GM21576 (cell line): Measurements from ENCODE around the gene KCNRG.
A peak's percentile ranks its signal among the peaks of the same experiment; 100 is the strongest.
"Not testable (repeated sequence)": the region's sequence is repeated elsewhere in the genome, so short reads cannot be mapped to it uniquely, and the experiment has no call there.

Experiments used
- ATAC-seq: cut with Tn5 transposase; IDR thresholded peaks from one replicate; pipeline ENCODE4 v1.9.1; 2021; ENCODE audit warnings: mild to moderate bottlenecking, moderate library complexity; ENCODE audit not compliant: unreplicated experiment

Gene KCNRG

GRCh38 chr13:50011461-50011860 is 3.8 kb upstream of the KCNRG start:
- no peak for ATAC-seq

DNA sequence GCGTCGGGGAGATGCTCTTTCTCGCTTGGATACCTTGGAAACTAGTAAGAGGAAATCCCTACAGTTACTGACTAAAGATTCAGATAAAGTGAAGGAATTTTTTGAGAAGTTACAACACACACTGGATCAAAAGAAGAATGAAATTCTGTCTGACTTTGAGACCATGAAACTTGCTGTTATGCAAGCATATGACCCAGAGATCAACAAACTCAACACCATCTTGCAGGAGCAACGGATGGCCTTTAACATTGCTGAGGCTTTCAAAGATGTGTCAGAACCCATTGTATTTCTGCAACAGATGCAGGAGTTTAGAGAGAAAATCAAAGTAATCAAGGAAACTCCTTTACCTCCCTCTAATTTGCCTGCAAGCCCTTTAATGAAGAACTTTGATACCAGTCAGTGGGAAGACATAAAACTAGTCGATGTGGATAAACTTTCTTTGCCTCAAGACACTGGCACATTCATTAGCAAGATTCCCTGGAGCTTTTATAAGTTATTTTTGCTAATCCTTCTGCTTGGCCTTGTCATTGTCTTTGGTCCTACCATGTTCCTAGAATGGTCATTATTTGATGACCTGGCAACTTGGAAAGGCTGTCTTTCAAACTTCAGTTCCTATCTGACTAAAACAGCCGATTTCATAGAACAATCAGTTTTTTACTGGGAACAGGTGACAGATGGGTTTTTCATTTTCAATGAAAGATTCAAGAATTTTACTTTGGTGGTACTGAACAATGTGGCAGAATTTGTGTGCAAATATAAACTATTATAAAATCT is 2.7 kb upstream of the KCNRG start:
- ATAC-seq, result no peak

DNA sequence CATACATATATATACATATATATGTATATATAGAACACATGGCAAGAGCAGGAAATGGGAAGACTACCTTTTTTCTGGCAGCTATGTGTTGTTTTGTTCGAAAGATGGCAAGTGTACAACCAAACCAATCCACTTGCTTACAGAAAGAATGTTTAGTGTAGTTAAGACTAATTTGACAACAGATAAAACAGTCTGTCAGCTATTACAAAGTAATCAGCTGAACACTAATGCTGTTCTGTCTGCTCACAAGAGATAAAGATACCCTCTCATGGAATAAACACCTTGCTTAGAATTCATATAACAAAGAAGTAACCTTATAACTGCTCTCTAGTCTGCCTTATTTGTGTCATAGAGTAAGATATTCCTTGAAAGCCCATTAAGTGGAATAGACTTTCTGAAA is 858 bp upstream of the KCNRG start:
- ATAC-seq, result no peak

- ATAC-seq, result no peak
Measured at GRCh38 chr13:50015750-50016149, 506 bp downstream of the KCNRG start.

- no peak for ATAC-seq
Measured at GRCh38 chr13:50016444-50016843, 1.2 kb downstream of the KCNRG start.

GRCh38 chr13:50017819-50018218 is 2.6 kb downstream of the KCNRG start:
- ATAC-seq, result no peak

DNA sequence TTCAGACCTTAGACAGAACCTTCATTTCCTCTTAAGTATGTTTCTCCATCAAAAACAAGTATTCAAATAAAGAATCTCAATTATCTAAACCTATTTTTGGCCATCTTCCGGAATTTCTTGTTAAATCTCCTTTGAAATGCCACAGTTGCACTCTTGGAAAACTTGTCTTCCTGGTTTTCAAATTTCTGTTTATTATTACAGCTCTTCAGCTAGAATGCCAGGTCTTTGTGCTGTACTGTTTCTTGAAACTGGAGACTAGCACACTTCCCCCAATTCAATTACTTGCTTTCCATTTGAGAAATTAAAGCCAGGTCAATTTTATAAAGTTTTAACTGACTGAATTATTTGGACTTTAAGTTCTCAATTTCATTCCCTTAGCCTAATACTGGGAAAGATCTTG is 10.2 kb downstream of the KCNRG start:
- ATAC-seq, result no peak

- ATAC-seq, result peak; percentile 99
Measured at GRCh38 chr13:50026788-50027473, 11.7 kb downstream of the KCNRG start.

- no peak for ATAC-seq
Measured at GRCh38 chr13:50030315-50030714, 15.1 kb downstream of the KCNRG start.

DNA sequence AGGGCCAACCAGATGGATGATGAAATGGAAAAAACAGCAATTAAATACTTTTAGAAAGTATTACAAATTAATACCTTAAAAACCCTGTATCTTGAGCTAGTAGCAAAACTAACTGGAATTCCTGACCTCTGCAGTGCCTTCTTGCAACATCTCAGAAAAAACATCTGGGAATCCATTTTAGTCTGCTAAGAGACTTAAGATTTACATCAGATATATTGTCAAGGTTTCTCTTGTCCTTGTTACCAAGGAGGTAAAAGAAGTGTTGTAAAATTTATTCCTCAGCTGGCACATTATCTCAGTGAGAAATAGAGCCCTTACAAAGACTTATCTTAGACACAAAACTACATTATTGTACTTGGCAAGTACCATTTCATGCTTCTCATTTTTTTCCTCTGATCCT is 18.5 kb downstream of the KCNRG start:
- no peak for ATAC-seq

DNA sequence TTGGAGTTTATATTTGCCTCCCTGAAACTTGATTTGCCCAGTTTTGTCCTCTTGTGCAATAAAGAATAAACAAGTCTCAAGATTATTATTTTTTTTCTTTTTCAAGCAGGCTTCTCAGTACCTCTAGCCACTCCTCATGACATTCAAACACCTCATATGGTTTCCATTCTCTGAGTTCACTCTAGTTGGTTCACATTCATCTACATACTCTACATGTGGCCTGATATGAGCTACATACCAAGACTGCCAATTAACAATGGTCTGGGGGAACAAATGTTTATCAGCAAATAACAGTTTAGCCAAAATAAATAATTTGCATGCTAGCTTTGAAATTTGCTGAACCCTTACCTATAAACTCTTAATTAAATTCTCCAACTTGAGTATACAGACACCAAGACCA is 22.5 kb downstream of the KCNRG start:
- no peak for ATAC-seq

DNA sequence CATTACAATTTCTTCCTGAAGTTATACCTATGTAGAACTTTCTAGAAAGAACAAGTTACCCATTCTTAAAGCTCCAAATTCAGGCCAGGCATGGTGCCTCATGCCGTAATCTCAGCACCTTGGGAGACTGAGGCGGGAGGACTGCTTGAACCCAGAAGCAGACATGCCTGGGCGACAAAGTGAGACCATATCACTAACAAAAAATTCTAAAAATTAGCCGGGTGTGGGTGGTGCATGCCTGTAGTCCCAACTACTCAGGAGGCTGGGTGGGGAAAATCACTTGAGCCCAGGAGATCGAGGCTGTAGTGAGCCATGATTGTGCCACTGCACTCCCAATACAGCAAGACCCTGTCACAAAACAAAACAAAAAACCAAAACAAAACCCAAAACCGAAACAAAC is 23.0 kb downstream of the KCNRG start:
- ATAC-seq, result no peak

GRCh38 chr13:50052478-50052877 is 37.2 kb downstream of the KCNRG start:
- no peak for ATAC-seq

DNA sequence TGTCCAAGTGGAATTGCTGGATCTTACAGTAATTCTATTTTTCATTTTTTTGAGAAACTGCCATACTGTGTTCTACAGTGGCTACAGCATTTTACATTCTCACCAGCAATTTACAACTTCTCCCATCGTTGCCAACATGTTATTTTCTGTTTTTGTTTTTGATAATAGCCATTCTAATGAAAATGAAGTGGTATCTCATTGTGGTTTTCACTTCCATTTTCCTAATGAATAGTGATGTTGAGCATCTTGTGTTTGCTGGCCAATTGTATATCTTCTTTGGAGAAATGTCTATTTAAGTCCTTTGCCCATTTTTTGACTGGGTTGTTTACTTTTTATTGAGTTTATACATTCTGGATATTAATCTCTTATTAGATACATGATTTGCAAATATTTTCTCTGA is 38.6 kb downstream of the KCNRG start:
- peak; percentile 46 for ATAC-seq

GRCh38 chr13:50055454-50055853 is 40.2 kb downstream of the KCNRG start:
- no peak for ATAC-seq

DNA sequence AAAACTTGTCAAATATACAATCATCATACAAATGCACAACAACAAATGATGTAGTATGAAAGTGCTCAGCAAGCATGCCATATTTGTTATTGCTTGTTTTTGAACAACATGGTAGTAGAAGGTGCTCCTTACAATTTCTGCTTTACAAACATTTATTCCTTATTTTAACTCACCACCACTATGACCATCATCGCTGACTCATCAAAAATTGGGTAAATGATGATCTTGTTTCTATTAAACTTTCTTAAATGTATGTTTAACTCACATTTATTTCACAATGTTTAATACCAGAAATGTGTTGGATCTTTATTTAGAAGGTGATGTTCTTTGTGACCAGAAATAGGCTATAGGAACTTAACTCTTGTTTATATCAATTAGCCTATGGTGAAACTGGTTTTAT is 45.5 kb downstream of the KCNRG start:
- ATAC-seq, result no peak

DNA sequence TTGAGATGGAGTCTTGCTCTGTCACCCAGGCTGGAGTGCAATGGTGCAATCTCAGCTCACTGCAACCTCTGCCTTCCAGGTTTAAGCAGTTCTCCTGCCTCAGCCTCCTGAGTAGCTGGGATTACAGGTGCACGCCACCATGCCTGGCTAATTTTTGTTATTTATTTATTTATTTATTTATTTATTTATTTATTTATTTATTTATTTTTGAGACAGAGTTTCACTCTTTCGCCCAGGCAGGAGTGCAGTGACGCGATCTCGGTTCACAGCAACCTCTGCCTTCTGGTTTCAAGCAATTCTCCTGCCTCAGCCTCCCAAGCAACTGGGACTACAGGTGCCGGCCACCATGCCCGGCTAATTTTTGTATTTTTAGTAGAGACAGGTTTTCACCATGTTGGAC is 47.1 kb downstream of the KCNRG start:
- not testable (repeated sequence) for ATAC-seq

- no peak for ATAC-seq
Measured at GRCh38 chr13:50065712-50066111, 50.5 kb downstream of the KCNRG start.

DNA sequence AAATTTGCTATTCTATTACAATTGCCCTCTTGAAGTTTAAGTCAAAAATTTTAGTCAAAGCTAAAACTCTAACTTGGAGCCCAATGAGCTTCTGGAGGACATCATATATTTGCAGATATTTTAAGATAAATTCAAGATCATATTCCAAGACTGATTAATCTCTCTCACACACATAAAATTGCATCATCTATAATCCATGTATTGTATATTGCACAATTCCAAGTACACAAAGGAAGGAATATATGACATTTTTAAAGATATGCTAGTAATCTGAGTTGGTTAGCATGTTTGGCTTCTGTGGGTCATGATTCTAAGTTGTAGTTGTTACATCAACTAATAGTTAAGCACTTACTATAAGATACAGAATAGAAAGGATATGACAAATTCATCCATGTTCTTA is 53.3 kb downstream of the KCNRG start:
- no peak for ATAC-seq

DNA sequence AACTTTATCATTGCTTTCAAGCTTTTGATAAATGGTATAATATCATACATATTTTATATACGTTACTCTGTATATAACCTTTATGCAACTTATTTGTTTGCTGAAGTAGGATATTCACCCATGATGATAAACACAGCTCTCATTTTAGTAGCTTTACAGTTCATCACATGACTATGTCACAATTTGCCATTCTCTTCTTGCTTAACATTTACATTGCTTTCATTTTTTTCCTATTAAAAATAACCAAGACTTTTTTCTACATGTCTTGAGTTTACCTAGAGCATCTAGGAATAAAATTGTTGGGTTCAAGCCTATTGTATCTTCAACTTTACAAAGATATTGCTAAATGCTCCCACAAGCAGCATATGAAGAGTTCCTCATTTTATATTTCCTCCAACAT is 54.0 kb downstream of the KCNRG start:
- no peak for ATAC-seq

DNA sequence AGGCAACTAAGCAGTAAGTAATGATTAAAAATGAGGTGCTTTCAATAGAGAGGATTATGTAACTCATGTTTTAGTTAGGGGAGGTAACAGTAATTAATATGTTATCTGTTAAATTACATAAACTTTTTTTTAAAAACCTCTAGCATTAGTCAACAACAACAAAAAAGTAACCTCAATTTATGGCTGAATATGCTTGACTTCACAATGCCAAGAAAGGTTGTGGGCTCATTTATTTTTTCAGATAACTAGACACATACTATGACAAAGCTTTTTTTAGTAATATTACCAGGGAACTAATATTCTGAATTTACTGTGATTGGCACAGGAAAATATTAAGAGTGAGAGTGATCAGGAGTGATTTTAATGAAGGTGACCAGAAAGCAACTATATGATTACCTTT is 54.9 kb downstream of the KCNRG start:
- ATAC-seq, result no peak
